ENCODE results near the gene ABCC3. TPM values are rescaled to one million over a fixed set of nuclear protein-coding genes. Genes with fewer than 3 reads are reported as not detected.
A peak's percentile ranks its signal among the peaks of the same experiment; 100 is the strongest.

Gene ABCC3
- total and polyA plus RNA-seq, 9 of the 15 experiments (the other 6 are each of a cell fraction or from before 2014, with no cell fraction given), result 0.03 to 1.6 (median 0.42) TPM; not detected in 5

DNA sequence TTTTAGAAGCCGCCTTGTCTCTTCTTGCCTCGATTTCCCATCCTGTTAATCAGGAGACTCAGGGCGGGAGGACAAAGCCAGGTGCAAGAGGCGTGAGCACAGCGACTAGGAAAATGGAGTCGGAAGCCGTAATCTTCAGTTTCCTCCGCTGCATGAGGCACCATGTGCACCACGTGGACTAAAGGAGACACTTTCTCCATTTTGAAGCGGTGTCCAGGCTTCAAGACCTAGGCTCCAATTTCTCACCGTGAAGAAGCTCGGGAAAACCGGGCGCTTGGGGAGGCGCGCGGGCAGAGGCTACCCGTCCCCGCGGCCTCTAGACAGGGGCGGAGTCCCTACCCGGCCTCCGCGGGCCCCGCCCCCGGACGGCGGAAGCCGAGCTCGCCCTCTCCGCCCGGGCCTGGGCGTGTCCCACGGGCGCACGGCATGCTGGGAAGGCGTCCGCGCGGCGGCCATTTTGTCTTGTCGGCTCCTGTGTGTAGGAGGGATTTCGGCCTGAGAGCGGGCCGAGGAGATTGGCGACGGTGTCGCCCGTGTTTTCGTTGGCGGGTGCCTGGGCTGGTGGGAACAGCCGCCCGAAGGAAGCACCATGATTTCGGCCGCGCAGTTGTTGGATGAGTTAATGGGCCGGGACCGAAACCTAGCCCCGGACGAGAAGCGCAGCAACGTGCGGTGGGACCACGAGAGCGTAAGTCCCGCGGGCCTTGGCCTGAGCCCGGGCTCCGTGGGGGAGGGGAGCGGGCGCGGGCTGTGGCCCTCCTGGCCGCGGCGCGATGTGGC lies 84.7 kb downstream of the ABCC3 start, which contains the start of gene LUC7L3 (continued):
- TF ChIP-seq ZNF324 (CRISPR knock-in tag; IDR thresholded peaks at IDR 0.05), result no peak
- TF ChIP-seq ARNT (IDR thresholded peaks at IDR 0.05), result peak in 1 of 2 experiments; percentile 40; a peak in 1 of 4 replicates
- no peak for TF ChIP-seq CBX5 (IDR thresholded peaks at IDR 0.05; ENCODE audit: borderline replicate concordance, low read depth)
- peak; percentile 29 to 54; a peak in 1 of 4 replicates for TF ChIP-seq TBL1XR1 (IDR thresholded peaks at IDR 0.05; ENCODE audit: low read length in 2 of 2)
- peak; percentile 62; the same call in 1 of the 2 replicates for TF ChIP-seq ZNF830 (CRISPR knock-in tag; IDR thresholded peaks at IDR 0.05)
- peak; percentile 70; the same call in 1 of the 2 replicates for TF ChIP-seq ERF (CRISPR knock-in tag; IDR thresholded peaks at IDR 0.05)
- TF ChIP-seq, protein P1, sequence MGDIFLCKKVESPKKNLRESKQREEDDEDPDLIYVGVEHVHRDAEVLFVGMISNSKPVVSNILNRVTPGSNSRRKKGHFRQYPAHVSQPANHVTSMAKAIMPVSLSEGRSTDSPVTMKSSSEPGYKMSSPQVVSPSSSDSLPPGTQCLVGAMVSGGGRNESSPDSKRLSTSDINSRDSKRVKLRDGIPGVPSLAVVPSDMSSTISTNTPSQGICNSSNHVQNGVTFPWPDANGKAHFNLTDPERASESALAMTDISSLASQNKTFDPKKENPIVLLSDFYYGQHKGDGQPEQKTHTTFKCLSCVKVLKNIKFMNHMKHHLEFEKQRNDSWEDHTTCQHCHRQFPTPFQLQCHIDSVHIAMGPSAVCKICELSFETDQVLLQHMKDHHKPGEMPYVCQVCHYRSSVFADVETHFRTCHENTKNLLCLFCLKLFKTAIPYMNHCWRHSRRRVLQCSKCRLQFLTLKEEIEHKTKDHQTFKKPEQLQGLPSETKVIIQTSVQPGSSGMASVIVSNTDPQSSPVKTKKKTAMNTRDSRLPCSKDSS (IDR thresholded peaks at IDR 0.05; ENCODE audit: low read depth, partially characterized antibody), result no peak
- no peak for TF ChIP-seq GATAD2B (IDR thresholded peaks at IDR 0.05; ENCODE audit: borderline replicate concordance)
- TF ChIP-seq, protein P2, sequence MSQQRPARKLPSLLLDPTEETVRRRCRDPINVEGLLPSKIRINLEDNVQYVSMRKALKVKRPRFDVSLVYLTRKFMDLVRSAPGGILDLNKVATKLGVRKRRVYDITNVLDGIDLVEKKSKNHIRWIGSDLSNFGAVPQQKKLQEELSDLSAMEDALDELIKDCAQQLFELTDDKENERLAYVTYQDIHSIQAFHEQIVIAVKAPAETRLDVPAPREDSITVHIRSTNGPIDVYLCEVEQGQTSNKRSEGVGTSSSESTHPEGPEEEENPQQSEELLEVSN (IDR thresholded peaks at IDR 0.05; ENCODE audit: borderline replicate concordance in 1 of 2, extremely low read depth in 1 of 2, insufficient read depth in 1 of 2, insufficient read length in 1 of 2, low read depth in 1 of 2, low read length in 1 of 2, poor library complexity in 1 of 2, severe bottlenecking in 1 of 2), result peak; percentile 52 to 92
- TF ChIP-seq EZH2 (IDR thresholded peaks at IDR 0.05; ENCODE audit: borderline replicate concordance, low read depth, low read length), result no peak
- TF ChIP-seq ESRRA (IDR thresholded peaks at IDR 0.05; ENCODE audit: borderline replicate concordance, low read depth), result no peak
- no peak for TF ChIP-seq ZNF347 (CRISPR knock-in tag; IDR thresholded peaks at IDR 0.05; ENCODE audit: low read depth)
- TF ChIP-seq POLR3A (IDR thresholded peaks at IDR 0.05; ENCODE audit: borderline replicate concordance, extremely low read depth, insufficient read depth, insufficient read length), result no peak
- no peak for TF ChIP-seq NELFE (IDR thresholded peaks at IDR 0.05; ENCODE audit: insufficient read depth, insufficient read length)
- peak; percentile 81 for TF ChIP-seq KDM5B (IDR thresholded peaks at IDR 0.05; ENCODE audit: insufficient replicate concordance, low read depth, low read length)
- TF ChIP-seq, protein P3, sequence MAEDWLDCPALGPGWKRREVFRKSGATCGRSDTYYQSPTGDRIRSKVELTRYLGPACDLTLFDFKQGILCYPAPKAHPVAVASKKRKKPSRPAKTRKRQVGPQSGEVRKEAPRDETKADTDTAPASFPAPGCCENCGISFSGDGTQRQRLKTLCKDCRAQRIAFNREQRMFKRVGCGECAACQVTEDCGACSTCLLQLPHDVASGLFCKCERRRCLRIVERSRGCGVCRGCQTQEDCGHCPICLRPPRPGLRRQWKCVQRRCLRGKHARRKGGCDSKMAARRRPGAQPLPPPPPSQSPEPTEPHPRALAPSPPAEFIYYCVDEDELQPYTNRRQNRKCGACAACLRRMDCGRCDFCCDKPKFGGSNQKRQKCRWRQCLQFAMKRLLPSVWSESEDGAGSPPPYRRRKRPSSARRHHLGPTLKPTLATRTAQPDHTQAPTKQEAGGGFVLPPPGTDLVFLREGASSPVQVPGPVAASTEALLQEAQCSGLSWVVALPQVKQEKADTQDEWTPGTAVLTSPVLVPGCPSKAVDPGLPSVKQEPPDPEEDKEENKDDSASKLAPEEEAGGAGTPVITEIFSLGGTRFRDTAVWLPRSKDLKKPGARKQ (CRISPR knock-in tag; IDR thresholded peaks at IDR 0.05), result no peak
- TF ChIP-seq KLF6 (CRISPR knock-in tag; IDR thresholded peaks at IDR 0.05; ENCODE audit: borderline replicate concordance), result peak; percentile 53; the same call in 1 of the 2 replicates
- TF ChIP-seq KDM2B (CRISPR knock-in tag; IDR thresholded peaks at IDR 0.05), result no peak
- no peak for TF ChIP-seq HMBOX1 (IDR thresholded peaks at IDR 0.05)
- TF ChIP-seq PHF8 (IDR thresholded peaks at IDR 0.05; ENCODE audit: borderline replicate concordance, low read length), result peak; percentile 96
- peak; percentile 82 for TF ChIP-seq HCFC1 (IDR thresholded peaks at IDR 0.05; ENCODE audit: low read depth, low read length)
- TF ChIP-seq ZNF584 (CRISPR knock-in tag; IDR thresholded peaks at IDR 0.05; ENCODE audit: low read depth), result no peak
